ENCODE data around the gene CNST.
"Not testable (repeated sequence)": the region's sequence is repeated elsewhere in the genome, so short reads cannot be mapped to it uniquely, and the experiment has no call there.

Gene CNST

DNA sequence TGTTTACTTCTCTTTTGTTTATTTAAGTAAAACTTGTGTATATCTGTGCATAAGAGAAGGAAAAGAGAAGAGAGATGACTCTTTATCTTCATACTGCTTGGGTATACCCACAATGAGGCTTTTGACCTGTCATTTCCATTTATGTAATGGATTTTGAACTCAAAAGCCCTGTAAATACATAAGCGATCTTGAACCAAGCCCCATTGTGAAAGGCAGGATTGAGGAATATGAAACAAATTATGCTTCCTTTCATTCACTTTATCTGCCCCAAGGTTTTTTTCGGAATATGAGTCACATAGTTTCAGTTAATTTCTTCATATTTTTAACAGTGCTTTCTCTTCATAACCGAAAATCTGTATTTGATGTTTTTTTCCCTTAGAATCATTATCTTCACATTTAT is 21.4 kb downstream of the CNST start:
- FAIRE-seq: no peak

DNA sequence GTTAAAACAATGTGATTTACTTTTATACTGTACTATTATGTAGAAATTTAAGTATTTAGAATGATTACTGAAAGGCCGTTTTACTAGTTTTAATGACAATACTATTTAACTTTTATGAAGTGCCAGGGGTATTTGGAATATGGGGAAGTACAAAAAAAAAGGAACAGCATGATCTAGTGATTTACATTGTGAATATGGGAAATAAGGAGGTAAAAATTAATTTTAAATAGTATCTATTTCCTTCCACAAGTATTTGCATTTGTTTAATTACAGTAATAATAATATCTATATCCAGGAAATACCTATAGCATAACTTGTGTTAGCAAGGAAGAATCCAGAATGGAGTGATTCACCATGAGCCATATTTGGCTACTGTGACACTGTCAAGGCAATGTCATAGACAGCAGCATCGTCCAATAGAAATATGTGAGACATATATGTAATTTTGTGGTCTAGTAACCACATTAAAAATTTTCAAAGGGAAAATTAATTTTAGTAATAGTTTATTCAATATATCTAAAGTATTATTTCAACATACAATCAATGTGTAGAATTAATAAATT is 22.0 kb downstream of the CNST start:
- peak; percentile 32 for FAIRE-seq

DNA sequence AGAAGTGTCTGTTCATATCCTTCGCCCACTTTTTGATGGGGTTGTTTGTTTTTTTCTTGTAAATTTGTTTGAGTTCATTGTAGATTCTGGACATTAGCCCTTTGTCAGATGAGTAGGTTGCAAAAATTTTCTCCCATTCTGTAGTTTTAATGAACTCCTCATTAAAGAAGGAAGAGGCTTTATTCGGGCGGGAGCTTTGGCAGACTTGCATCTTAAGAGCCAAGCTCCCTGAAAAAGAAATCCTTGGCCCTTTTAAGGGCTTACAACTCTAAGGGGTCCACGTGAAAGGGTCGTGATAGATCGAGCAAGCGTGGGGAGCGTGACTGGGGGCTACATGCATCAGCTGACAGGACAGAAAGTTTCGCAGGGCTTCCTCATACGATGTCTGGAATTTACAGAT is 23.7 kb downstream of the CNST start:
- not testable (repeated sequence) for FAIRE-seq

DNA sequence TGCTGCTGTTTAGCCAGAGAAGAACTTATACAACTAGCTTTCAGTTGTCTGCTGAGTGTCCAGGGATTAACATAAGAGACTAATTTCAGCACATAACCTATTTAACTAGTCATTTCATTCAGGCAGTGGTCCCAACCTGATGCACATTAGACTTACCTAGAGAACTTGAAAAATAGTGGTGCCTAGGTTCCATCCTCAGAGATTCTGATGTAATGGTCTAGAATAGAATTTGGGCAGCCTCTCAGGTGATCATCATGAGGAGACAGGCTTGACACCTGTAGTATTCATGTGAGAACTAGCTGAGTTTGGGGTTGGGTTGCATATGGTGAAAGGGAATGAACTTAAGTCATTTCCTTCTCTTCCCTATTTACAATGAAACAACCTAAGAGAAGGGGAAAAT is 24.8 kb downstream of the CNST start:
- no peak for FAIRE-seq

DNA sequence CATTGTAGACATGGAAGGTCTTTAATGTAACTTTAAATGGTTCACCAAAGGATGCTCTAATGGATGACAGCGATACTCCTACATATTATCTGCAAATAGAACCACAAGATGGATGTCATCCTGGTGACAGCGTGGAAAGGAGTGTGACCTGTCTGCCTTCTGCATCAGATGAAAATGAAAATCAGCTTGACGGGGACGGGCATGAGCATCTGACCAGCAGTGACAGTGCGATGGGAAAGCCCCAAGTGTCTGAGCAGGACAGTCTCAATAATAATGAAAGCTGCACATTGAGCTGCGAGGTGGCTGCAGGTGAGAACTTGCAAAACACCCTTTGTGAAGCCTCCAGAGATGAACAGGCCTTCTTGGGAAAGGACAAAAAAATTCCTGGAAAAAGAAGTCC is 25.2 kb downstream of the CNST start:
- no peak for FAIRE-seq

DNA sequence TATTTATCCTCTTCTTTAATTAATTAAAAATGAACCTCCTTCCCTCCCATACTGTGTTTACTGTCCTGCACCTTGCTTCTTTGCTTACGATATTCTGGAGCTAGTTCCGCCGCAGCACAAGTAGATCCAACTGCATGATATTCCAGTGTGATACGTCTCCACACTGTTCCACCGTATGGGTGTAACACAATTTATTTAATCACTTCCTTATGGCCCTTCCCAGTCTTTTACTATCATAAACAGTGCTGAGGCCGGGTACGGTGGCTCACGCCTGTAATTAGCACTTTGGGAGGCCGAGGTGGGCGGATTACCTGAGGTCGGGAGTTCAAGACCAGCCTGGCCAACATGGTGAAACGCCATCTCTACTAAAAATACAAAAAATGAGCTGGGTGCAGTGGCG is 25.7 kb downstream of the CNST start:
- no peak for FAIRE-seq

DNA sequence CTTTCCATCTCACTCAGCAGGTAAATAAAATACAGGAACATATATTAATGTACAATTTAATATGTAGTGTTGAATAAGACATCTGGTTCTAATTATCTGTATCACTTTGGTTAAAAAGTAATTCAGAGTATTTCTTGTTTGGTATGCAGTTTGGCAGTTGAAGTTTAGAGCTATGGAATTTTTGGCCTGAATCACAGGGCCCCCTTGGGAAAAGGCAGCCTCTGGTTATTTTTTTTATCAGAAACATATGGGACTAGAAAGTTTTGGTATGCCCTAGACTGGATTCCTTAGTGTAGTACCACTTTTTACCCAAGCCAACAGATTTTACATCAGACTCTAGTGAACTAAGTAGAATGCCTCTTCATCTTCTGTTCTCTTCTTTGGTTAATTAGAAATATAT is 26.4 kb downstream of the CNST start:
- FAIRE-seq: no peak

DNA sequence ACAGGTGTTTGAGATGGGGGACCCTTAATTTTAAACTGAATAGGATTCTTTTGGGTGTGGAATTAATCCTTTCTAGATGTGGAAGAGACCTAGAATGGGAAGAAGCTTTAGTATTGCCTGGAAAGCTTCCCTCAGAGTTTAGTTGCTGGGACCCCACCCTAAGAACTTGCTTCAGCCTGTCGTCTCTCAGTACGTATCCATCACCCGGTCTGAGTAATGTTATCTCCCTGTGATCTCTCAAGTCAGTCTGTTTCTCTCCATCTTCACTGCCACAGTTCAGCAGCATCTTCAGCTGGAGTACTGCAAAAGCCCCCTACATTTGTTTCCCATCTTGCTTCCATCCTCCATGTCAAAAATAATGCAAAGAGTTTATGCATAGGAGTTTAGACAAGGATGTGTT is 28.9 kb downstream of the CNST start:
- no peak for FAIRE-seq

DNA sequence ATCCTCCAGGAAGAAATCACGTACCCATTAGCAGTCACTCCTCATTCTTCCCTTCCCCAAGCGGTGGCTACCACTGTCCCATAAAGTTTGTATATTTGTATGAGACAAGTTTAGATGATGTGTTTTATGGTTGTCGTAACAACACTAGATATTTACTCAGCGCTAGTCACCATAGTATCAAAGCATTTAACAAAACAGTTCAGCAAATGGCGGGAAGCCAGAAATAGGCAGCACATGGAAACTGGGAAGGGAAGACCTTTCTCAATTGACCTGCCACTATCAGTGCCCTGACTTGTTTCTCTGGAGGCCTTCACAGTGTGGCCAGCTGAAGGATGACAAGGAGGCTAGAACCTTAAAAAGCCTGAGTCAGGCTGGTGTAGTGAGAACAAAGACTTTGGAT is 31.1 kb downstream of the CNST start:
- FAIRE-seq: no peak

DNA sequence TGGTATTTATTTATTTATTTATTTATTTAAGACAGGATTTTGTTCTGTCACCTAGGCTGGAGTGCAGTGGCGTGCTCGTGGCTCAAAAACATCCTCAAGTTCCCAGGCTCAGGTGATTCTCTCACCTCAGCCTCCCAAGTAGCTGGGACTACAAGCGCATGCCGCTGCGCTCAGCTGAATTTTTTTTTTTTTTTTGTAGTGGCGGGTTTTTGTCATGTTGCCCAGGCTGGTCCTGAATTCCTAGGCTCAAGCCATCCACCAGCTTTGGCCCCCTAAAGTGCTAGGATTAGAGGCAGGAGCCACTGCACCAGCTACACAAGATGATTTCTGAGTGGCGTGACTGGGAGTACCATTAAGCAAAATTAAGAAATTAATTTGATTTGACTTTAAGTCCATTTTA is 31.7 kb downstream of the CNST start:
- FAIRE-seq: no peak

DNA sequence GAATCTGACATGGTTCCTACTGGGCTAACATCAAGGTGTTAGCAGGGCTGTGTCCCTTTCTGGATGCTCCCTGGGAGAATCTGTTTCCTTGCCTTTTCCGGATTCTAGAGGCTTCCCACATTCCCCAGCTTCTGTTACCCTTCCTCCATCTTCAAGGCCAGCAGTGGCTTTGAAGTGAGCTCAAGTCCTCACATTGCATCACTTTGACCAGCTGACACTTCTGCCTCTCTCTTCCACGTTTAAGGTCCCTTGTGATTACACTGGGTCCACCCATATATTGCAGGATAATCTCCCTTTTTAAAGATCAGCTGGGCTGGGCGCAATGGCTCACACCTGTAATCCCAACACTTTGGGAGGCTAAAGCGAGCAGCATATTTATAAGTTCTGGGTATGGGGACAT is 33.1 kb downstream of the CNST start:
- FAIRE-seq: no peak

DNA sequence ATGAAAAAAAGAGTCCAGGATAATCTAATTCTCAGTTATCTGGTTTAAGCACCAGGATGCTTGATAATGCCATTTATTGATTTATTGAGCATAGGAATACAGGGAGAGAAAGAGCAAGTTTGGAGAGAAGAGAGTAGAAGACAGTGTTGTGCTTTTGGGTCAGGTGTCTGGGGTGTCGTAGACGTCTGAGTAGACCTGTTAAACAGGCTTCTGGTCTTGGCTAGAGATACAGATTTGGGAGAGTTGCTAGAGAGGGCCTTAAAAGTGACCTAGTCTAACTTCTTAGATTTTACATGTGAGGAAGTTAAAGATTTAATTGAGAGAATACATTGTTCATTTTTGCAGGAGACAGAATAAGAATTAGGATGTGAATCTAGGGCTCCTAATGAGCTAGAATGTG is 34.3 kb downstream of the CNST start:
- no peak for FAIRE-seq

DNA sequence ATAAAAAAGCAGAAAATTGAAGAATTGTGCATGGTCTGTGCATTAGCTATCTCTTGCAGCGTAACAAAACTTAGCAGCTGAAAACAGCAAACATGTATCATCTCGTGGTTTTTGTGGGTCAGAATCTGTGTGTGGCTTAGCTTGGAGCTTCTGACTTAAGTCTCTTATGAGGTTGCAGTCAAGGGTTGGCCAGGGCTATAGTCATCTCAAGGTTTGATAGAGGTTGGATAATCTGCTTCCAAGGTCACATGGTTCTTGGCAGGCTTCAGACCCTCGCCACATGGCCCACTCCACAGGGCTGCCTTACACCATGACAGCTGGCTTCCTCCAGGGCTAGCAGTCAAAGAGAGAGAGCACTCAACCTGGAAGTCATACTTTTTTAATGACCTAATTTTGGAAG is 35.9 kb downstream of the CNST start:
- FAIRE-seq: no peak

DNA sequence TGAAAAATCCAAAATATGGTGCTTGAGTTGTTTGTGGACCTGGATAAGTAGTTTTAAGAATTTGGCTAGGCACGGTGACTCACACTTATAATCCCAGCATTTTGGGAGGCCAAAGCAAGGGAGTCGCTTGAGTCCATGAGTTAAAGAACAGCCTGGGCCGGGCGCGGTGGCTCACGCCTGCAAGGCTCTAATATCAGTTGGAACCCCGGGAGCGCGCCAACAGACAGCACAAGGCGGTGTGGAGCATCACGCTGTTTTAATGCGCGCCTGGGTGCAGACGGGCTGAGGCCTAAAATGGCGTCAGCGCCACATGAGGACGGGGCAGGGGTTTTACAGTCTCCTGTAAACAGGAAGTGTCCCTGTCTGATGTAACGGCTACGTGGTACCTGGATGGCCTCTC is 39.0 kb downstream of the CNST start:
- not testable (repeated sequence) for FAIRE-seq

DNA sequence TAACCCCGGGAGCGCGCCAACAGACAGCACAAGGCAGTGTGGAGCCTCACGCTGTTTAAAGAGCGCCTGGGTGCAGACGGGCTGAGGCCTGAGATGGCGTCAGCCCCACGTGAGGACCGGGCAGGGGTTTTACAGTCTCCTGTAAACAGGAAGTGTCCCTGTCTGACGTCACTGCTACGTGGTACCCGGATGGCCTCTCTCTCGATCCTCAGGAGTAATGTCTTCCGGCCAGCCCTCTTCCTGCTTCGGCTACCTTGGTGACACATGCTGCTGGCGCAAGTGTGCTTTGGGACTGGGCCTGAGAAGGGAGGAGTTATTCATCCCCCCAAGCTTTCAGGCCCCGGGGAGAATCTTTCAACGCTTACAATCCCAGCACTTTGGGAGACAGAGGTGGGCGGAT is 41.2 kb downstream of the CNST start:
- FAIRE-seq: no peak

DNA sequence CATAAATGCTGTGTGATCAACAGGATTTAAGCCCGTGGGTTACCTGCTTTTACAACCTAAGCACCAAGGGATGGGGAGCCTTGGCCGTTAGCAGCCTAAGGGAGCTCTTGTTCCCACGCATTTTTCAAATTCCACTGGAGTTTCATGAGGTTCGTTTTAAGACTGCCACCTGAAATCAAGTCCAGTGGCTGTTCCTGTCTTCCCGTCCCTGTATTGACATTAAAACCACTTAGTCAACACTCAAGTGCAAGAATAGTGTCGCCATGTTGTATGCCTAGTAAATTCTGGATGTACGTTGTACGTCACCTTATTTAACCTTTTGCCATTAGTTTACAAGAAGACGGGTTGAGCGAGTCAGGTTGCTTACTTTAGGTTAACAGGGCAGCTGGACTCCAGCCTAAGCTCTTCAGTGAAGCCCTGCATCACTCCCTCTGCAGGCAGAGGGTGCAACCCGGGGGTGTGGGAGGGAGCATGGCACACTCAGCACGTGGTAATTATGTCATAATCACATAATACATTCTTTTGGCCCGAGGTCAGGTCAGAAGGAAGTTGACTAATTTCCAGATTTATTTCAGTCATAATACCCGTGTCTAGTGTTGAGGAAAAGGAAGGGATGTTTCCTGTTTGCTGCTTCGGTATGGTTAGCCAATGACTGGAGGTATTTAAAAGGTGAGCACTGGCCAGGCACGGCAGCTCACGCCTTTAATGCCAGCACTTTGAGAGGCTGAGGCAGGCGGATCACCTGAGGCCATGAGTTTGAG is 42.5 kb downstream of the CNST start:
- no peak for FAIRE-seq

DNA sequence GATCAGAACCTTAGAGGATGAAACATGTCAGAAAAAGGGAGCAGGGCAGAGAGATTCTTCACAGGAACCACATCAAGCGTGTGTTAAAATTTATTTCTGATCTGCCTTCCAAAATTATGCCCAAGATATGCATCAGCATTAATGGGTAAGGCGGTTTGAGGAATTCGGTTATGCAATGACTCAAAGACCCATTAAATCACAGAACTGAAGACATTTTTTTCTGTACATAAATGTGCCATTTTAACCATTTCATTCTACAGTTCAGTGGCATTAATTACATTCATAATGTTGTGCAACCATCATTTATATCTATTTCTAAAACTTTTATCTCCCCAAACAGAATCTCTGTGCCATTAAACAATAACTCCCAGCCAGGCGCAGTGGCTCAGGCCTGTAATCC is 43.4 kb downstream of the CNST start:
- FAIRE-seq: no peak

DNA sequence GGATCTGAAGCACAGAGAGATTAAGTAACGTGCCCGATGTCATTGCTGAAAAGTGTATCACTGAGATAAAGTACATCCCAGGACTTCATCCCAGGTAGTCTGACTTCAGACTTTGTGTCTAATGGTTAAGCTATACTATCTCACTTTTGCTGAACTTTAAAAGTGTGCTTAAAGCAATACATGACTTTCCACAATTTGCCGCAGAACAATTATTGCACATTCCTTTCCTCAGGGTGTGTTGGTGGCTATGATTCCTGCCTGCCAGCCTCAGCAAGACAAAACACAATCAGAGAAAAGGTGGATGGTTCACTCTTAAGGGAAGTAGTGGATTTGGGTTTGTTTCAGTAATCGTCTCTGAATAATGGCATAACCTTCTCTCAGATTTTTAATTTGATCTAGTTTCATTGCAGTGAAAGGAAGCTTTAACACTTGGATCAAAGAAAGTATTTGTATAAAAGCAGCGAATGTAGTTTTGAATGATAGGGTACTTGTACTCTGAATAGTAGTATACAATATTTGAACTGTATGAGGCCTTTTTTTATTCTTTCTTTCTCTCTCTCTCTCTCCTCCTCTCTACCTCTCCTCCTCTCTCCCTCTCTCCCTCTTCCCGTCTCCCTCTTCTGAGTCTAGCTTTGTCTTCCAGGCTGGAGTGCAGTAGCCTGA is 47.0 kb downstream of the CNST start:
- no peak for FAIRE-seq

DNA sequence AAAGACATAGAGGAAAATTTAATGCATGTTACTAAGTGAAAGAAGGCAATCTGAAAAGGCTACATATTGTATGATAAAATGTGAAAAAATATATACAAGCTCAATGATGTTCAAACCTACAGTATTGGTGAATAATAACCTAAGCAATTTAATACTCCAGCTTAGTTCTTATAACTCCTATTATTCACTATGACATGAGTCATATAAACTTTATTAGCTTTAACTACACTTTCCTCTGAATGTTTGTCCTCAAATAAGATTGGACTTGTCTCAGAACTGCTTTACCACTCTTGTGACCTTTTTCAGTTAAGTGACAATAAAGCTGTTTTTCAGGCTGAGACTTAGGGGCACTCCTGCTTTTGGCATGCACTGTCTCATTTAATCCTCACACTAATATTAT is 50.9 kb downstream of the CNST start:
- FAIRE-seq: no peak

DNA sequence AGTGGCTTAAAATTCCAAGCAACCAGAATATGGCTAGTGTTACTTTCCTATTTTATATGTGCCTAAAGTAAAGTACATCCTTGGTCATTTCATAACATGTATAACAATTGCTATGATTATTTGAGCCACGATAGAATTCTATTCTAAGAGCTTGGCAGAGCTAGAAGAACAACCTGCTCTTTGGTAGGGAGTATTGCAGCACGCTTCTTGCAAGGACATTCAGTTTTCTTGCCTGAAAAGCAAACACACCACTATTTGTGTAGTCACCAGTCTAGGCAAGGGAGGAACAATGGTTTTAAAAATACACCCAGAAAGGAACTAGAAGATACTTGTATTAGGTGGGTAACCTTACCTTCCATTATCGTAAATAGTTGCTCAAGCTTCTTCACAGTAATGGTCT is 51.5 kb downstream of the CNST start:
- no peak for FAIRE-seq

DNA sequence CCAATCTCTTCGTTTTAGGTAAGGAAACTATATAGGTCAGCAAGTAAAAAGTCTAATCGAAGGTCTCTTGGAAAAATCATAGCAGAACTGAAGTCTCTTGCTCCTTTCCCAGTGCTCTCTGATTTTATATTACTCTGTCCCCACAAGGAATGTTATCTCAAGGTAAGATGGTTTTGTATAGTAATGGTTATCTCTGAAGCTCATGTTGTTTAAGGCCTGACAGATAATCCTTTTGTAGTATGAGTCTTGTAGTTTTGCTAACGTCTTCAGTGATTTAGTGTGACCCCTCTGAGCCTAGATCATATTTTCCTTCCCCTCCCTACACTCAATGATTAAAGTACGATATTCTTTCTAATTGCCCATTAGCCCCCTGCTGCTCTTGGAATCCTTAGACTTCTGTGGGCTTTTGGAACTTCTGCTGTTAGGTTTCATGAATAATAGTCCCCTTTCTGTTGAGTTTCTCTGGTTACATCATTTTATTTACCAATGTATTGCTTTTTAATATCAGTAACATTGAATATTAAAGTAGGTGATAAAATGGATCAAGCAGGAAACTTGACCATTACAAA is 52.1 kb downstream of the CNST start:
- no peak for FAIRE-seq

DNA sequence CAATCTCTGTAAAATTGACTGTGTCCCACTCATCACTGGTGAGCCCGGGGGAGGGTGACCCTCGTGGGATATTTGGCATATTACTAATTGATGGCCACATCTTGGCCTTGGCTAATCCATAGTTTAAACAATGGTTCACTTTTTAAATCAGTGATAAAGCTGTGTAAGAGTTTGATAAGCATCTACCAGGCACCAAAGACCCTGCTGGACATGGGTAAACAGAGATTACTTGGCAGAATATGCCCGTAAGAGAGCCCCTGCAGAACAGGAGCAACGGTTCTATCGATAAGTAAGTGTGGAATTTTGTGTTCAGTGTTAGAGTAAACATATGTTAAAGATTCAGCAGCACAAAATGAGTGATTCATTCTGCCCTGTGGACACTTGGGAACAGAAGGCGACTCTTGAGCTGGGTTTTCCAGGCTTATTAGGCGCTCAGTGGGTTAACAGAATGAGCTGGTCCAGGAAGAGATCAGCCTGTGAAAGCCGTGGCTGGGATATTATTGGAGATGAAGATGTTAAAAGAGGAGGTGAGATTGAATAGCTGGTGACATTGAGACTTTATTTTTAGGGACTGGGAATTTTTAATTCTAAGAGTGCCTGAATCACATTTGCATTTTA is 55.9 kb downstream of the CNST start:
- no peak for FAIRE-seq

DNA sequence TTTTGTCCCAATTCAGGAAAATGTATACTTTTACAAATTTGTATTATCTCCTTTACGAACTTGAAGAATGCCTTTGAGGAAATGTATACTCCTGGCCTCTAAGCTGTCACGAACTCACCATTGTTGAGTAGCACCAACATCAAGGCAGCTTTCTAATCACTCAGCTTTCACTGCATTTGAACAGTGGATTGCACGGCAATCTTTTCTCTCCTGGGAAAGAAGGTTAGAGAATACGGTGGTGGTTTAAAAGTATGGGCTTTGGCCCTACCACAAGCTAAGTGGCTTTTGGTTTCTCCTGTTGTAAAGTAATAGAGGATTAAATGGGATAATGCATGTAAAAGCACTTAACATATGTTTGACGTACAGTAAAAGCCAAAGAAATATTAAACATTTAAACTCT is 57.8 kb downstream of the CNST start:
- FAIRE-seq: no peak

DNA sequence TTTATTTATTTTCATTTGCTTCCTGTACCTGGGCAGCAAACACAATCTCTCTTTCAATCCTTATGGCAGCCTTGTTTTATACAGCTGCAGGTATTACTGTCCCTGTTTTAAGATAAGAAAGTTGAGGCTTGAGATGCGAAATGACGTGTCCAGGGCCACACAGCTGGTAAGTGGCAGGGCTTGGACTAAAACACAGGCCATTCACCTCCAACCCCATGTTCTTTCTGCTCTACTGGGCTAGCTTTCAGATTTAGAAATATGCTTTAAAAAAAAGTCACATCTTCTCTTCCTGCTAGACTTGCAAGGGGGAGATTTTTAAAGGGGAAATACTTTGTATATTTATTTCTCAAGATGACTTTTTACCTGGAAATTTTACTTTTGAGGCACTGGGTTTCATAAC is 62.8 kb downstream of the CNST start:
- FAIRE-seq: no peak
